C4-2B (cell line): ENCODE measurements around the gene HNRNPA3.

ENCODE experiments used
- ZFX ChIP-seq: fragments of 450-650 bp; IDR thresholded peaks from 2 replicates; pipeline ENCODE4 v1.6.1; 2017
- TF ChIP-seq, protein P1 (sequence below): fragments of 450-650 bp; conservative IDR thresholded peaks from 2 replicates; pipeline ENCODE4 v1.5.1; 2017; ENCODE audit warnings: mild to moderate bottlenecking

- TF ChIP-seq, protein P1, sequence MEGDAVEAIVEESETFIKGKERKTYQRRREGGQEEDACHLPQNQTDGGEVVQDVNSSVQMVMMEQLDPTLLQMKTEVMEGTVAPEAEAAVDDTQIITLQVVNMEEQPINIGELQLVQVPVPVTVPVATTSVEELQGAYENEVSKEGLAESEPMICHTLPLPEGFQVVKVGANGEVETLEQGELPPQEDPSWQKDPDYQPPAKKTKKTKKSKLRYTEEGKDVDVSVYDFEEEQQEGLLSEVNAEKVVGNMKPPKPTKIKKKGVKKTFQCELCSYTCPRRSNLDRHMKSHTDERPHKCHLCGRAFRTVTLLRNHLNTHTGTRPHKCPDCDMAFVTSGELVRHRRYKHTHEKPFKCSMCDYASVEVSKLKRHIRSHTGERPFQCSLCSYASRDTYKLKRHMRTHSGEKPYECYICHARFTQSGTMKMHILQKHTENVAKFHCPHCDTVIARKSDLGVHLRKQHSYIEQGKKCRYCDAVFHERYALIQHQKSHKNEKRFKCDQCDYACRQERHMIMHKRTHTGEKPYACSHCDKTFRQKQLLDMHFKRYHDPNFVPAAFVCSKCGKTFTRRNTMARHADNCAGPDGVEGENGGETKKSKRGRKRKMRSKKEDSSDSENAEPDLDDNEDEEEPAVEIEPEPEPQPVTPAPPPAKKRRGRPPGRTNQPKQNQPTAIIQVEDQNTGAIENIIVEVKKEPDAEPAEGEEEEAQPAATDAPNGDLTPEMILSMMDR: no peak
- TF ChIP-seq ZFX: peak; percentile 85
These were observed 580 bp downstream of the HNRNPA3 start for GRCh38 chr2:177212891-177213856.
